Upper lobe of left lung (tissue), 6 donors: ENCODE data around the gene STAG1. TPM values are rescaled to one million over a fixed set of nuclear protein-coding genes. Genes with fewer than 3 reads are reported as not detected.
"Not testable (repeated sequence)": the region's sequence is repeated elsewhere in the genome, so short reads cannot be mapped to it uniquely, and the experiment has no call there.

Source experiments
- ATAC-seq, 2 donors: fragments of 200-7000 bp; cut with Tn5 transposase; one replicate each; pipeline ENCODE4 v1.9.1; 2022; ENCODE audit warnings: mild to moderate bottlenecking in 2 of 2, moderate library complexity in 2 of 2; ENCODE audit not compliant: low FRiP score in 2 of 2
- DNase-seq, 2 donors: peaks; one replicate each; pipeline ENCODE4 v3.0.0-alpha.2; 2019 to 2020
- H3K27ac ChIP-seq, 4 donors: fragments of 200-600 bp; sonication (generic); one replicate each; pipeline ENCODE4 v1.5.1; 2016 to 2019
- H3K27me3 ChIP-seq, 4 donors: fragments of 200-600 bp; sonication (generic); one replicate each; pipeline ENCODE4 v1.5.1; 2017 to 2019
- H3K36me3 ChIP-seq, 4 donors: fragments of 200-600 bp; sonication (generic); one replicate each; pipeline ENCODE4 v1.5.1; 2016 to 2019
- H3K4me1 ChIP-seq, 4 donors: fragments of 200-600 bp; sonication (generic); one replicate each; pipeline ENCODE4 v1.5.1; 2018 to 2019
- H3K4me3 ChIP-seq, 4 donors: fragments of 200-600 bp; sonication (generic); one replicate each; pipeline ENCODE4 v1.5.1; 2017 to 2019; ENCODE audit warnings: mild to moderate bottlenecking in 2 of 4, moderate library complexity in 1 of 4
- H3K9me3 ChIP-seq, 4 donors: fragments of 200-600 bp; sonication (generic); one replicate each; pipeline ENCODE4 v1.5.1; 2018 to 2019
- EP300 ChIP-seq, 4 donors: sonication (generic); formaldehyde crosslinking; IDR thresholded peaks; one replicate each; pipeline ENCODE4 v1.5.1; 2017; ENCODE audit warnings: antibody characterized with exemption in 4 of 4, control low read depth in 2 of 4
- POLR2A ChIP-seq, 4 donors: fragments of 450-650 bp; IDR thresholded peaks; one replicate each; pipeline ENCODE4 v1.5.1; 2016 to 2017; ENCODE audit warnings: antibody characterized with exemption in 4 of 4, mild to moderate bottlenecking in 2 of 4
- POLR2AphosphoS5 ChIP-seq, 2 donors: sonication (generic); formaldehyde crosslinking; IDR thresholded peaks; one replicate each; pipeline ENCODE4 v1.5.1; 2017; ENCODE audit warnings: antibody characterized with exemption in 2 of 2
- WGBS, 2 donors: methylation state at CpG; one replicate each; pipeline ENCODE4 v1.1.5; 2017 to 2018; 5-methylcytosine and 5-hydroxymethylcytosine counted together
- total RNA-seq, 6 donors: library from RNA; depleted of rRNA in 4 of 6; stranded (reverse); fragments of >200 nt in 4 of 6; gene quantifications; one replicate each; pipeline versions ENCODE4 v1.1.0 to v1.2.1, GENCODE V29; 2016 to 2021
- TF ChIP-seq, protein P1 (sequence below), 6 experiments: fragments of 450-650 bp in 4 of 6; fragments of 200-600 bp in 2 of 6; sonication (generic) in 2 of 6; IDR thresholded peaks; one replicate each; pipeline ENCODE4 v1.5.1; 2016 to 2019; ENCODE audit warnings: antibody characterized with exemption in 6 of 6
- donor health status: DM: no; HTN: no; CAD: no; lungs with moderate emphysema.
- donor health status: DM: no; HTN: yes; CAD: no; lungs with severe emphysema.

The STAG1 gene
- total RNA-seq, 6 donors from 2014 or later, result 19.1 to 65.0 (median 34.2) TPM

DNA sequence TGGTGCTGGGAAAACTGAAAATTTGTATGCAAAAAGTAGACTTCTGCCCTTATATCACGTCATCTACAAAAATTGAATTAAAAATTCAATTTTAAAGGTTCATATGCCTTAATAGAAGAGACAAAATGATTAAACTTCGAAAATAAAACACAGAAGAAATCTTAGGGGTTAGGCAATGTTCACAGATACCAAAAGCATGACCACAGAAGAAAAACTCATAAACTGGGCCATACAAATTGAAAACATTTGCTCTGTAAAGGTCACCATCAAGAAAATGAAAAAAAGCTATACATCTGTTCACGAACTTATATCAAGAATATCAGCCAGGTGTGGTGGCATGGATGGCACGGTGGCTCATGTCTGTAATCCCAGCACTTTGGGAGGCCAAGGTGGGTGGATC lies 257.0 kb downstream of the STAG1 start:
- DNase-seq, result no peak

DNA sequence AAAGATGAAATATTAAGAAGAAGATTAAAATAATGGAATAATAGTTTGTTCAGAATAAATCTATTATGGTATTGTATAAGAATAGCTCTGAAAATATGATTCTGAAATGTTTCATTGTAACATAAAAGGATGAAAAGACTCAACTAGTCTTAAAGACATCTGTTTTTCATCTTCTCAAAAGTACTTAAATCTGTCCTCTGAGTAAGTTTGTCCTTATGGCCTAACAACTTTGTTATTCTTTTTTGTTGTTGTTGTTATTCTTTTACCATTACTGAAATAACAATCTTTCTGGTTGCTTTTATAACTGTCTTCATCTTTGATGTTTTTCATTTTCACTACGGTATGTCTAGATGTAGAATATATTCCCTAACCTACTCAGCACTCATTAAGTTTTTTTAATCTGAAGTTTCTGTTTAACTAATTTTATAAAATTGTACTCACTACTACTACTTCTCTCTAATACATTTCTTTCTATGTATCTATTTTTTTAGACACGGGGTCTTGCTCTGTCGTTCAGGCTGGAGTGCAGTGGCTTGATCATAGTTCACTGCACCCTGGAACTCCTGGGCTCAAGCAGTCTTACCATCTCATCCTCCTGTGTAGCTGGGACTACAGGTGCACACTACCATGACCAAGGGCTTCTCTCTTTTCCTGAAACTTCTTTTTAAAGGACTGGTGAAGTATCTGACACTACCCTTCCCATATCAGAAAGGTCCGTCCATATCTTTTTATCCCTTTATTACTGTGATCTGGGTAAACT lies 261.4 kb downstream of the STAG1 start:
- TF ChIP-seq EP300 (IDR thresholded peaks at IDR 0.05) (no peak), POLR2AphosphoS5 (IDR thresholded peaks at IDR 0.05) (no peak), POLR2A (IDR thresholded peaks at IDR 0.05) (no peak)
- TF ChIP-seq, protein P1, sequence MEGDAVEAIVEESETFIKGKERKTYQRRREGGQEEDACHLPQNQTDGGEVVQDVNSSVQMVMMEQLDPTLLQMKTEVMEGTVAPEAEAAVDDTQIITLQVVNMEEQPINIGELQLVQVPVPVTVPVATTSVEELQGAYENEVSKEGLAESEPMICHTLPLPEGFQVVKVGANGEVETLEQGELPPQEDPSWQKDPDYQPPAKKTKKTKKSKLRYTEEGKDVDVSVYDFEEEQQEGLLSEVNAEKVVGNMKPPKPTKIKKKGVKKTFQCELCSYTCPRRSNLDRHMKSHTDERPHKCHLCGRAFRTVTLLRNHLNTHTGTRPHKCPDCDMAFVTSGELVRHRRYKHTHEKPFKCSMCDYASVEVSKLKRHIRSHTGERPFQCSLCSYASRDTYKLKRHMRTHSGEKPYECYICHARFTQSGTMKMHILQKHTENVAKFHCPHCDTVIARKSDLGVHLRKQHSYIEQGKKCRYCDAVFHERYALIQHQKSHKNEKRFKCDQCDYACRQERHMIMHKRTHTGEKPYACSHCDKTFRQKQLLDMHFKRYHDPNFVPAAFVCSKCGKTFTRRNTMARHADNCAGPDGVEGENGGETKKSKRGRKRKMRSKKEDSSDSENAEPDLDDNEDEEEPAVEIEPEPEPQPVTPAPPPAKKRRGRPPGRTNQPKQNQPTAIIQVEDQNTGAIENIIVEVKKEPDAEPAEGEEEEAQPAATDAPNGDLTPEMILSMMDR (IDR thresholded peaks at IDR 0.05), result no peak
- DNase-seq, result no peak
- H3K36me3 ChIP-seq, result peaks cover 0 to 31% (median 4%) of the 10 kb centered on the region in 4 donors
- H3K27me3 ChIP-seq, result no peaks in the 10 kb centered on the region
- 98 to 99% methylated on average over 4 of the region's 4 CpGs for WGBS, 2 donors
- no peaks in the 10 kb centered on the region for H3K4me1 ChIP-seq
- ATAC-seq, result no peak
- H3K9me3 ChIP-seq, result no peaks in the 10 kb centered on the region
- no peak overlapping the region for H3K27ac ChIP-seq
- no peak overlapping the region for H3K4me3 ChIP-seq

More for the DNA sequence above, 257.0 kb downstream of the STAG1 start:
- H3K4me3 ChIP-seq, result no peak overlapping the region
- 92 to 97% methylated on average over 4 of the region's 4 CpGs for WGBS, 2 donors
- H3K27me3 ChIP-seq, result no peaks in the 10 kb centered on the region
- ATAC-seq, result no peak
- no peak overlapping the region for H3K27ac ChIP-seq
- H3K36me3 ChIP-seq, result peaks cover 0 to 29% (median 4%) of the 10 kb centered on the region in 4 donors
- no peak for TF ChIP-seq EP300 (IDR thresholded peaks at IDR 0.05)
- TF ChIP-seq POLR2AphosphoS5 (IDR thresholded peaks at IDR 0.05), result no peak
- TF ChIP-seq, protein P1 (IDR thresholded peaks at IDR 0.05), result no peak
- TF ChIP-seq POLR2A (IDR thresholded peaks at IDR 0.05), result no peak
- H3K4me1 ChIP-seq, result no peaks in the 10 kb centered on the region
- no peaks in the 10 kb centered on the region for H3K9me3 ChIP-seq

DNA sequence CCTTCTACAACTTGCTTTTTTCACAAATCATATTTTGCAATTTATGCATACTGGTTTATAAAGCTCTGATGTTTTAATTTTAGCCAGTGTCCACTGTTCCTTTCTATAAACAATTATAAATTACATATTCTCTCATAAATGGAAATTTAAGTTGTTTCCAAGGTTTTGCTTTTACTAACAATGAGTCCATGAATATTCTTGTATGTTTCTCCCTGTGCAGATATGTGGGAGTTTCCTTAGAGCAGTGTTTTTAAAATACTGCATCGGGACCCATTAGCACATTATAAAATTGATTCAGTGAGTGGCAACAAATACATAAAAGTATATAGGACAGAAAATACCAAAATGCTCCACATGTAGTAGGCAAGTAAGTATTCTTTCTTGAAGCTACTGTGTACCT lies 266.4 kb downstream of the STAG1 start:
- Histone ChIP-seq H3K4me1 (no peaks in the 10 kb centered on the region), H3K27ac (no peak overlapping the region), H3K4me3 (no peak overlapping the region), H3K36me3 (peaks cover 0 to 12% (median 0%) of the 10 kb centered on the region in 4 donors), H3K9me3 (no peaks in the 10 kb centered on the region), H3K27me3 (no peaks in the 10 kb centered on the region)
- DNase-seq (no peak), ATAC-seq (no peak)
- WGBS, 2 donors, result 92 to 93% methylated on average over 1 of the region's 1 CpG
- TF ChIP-seq POLR2AphosphoS5 (IDR thresholded peaks at IDR 0.05) (no peak), POLR2A (IDR thresholded peaks at IDR 0.05) (no peak), EP300 (IDR thresholded peaks at IDR 0.05) (no peak)
- TF ChIP-seq, protein P1 (IDR thresholded peaks at IDR 0.05), result no peak

DNA sequence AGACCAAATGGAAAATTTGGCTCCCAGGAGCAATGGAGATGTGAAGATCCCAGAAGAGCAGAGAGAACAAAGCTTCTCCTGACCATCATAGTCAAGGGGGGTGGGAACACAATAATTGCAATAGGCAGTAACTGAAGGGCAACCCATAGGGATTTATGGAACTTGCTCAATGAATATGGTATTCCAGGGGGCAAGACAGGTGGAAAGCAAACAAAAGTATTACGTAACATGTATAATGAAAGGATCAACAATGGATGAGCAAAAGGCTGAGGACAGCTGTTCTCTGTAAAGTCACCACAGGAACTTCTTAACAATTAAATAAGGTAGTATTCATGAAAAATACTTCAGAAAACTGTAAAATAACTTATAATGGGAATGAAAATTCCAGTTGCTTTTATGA lies 275.9 kb downstream of the STAG1 start:
- 100% methylated on average over 1 of the region's 1 CpG for WGBS, 2 donors
- ATAC-seq (no peak), DNase-seq (no peak)
- Histone ChIP-seq H3K4me1 (no peaks in the 10 kb centered on the region), H3K36me3 (peaks cover 0 to 34% (median 2%) of the 10 kb centered on the region in 4 donors), H3K4me3 (no peak overlapping the region), H3K27me3 (no peaks in the 10 kb centered on the region), H3K27ac (no peak overlapping the region), H3K9me3 (no peaks in the 10 kb centered on the region)
- TF ChIP-seq, protein P1 (IDR thresholded peaks at IDR 0.05), result no peak
- TF ChIP-seq POLR2A (IDR thresholded peaks at IDR 0.05) (no peak), POLR2AphosphoS5 (IDR thresholded peaks at IDR 0.05) (no peak), EP300 (IDR thresholded peaks at IDR 0.05) (no peak)

DNA sequence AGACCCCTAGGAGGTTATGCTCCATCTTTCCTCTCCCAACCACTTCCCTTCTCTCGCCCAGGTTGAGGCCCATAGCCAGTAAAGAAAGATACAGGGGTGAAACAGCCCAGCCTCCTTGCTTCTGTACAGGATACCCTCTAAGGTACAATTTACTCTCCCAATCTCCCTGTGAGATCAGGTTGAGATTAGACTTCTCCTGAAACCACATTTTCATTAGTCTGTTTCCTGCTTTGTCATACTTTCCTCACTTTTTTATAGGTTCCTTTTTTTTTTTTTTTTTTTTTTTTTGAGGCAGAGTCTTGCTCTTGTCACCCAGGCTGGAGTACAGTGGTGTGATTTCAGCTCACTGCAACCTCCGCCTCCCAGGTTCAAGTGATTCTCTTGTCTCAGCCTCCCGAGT lies 277.3 kb downstream of the STAG1 start:
- H3K9me3 ChIP-seq, ATAC-seq, H3K27ac ChIP-seq, H3K27me3 ChIP-seq, H3K4me1 ChIP-seq, DNase-seq, H3K4me3 ChIP-seq: not testable (repeated sequence)
- H3K36me3 ChIP-seq, result peaks cover 0 to 36% (median 2%) of the 10 kb centered on the region in 4 donors
- WGBS, 2 donors, result 91 to 97% methylated on average over 3 of the region's 3 CpGs
